H1 (cell line): Measurements from ENCODE around the gene TNFRSF13B. TPM values are rescaled to one million over a fixed set of nuclear protein-coding genes. Genes with fewer than 3 reads are reported as not detected.

ENCODE experiments used
- CTCF ChIA-PET: fragments of 300-600 bp; sonication (Branson Sonifier 250); formaldehyde crosslinking; loops from one replicate; lab custom pipeline; 2021; ENCODE audit not compliant: partially characterized antibody; lab: Charles Lee
- POLR2A ChIA-PET: fragments of 300-600 bp; sonication (Branson Sonifier 250); formaldehyde crosslinking; loops from one replicate; lab custom pipeline; 2021; ENCODE audit warnings: inconsistent platforms; ENCODE audit not compliant: partially characterized antibody; lab: Charles Lee
- DNase-seq, 2 experiments: peaks; one replicate each; pipeline versions ENCODE4 v3.0.0 to v3.0.0-alpha.2; 2010 to 2022; ENCODE audit warnings: low spot score in 2 of 2, low read depth in 1 of 2, mixed read lengths in 1 of 2
- FAIRE-seq: peaks from 2 replicates; lab custom pipeline; 2011; peaks lifted over from hg19 to GRCh38; lab: Jason Lieb, UNC
- H2AFZ ChIP-seq: 2 replicates; pipeline ENCODE4 v1.8.1; 2012; ENCODE audit warnings: low read length, inconsistent platforms
- H2AK5ac ChIP-seq: 2 replicates; pipeline ENCODE4 v1.6.1; 2013; ENCODE audit warnings: low read depth, low read length
- H2BK120ac ChIP-seq: replicated peaks from 2 replicates; pipeline ENCODE3; 2013; ENCODE audit warnings: low read depth, low read length, inconsistent platforms
- H2BK12ac ChIP-seq: 2 replicates; pipeline ENCODE4 v1.6.1; 2013; ENCODE audit warnings: low read depth, low read length
- H2BK15ac ChIP-seq: 2 replicates; pipeline ENCODE4 v1.6.1; 2013; ENCODE audit warnings: low read length
- H2BK20ac ChIP-seq: 2 replicates; pipeline ENCODE4 v1.6.1; 2013; ENCODE audit warnings: low read length
- H2BK5ac ChIP-seq: 2 replicates; pipeline ENCODE4 v1.6.1; 2013; ENCODE audit warnings: low read depth, low read length
- H3K14ac ChIP-seq: 2 replicates; pipeline ENCODE4 v1.6.1; 2013; ENCODE audit warnings: inconsistent platforms; ENCODE audit not compliant: insufficient read length
- H3K18ac ChIP-seq: 2 replicates; pipeline ENCODE4 v1.6.1; 2013; ENCODE audit warnings: low read length; ENCODE audit errors: extremely low read depth
- H3K23ac ChIP-seq: 2 replicates; pipeline ENCODE4 v1.6.1; 2013; ENCODE audit warnings: inconsistent platforms; ENCODE audit not compliant: insufficient read length
- H3K23me2 ChIP-seq: 2 replicates; pipeline ENCODE4 v1.6.1; 2013; ENCODE audit warnings: low read depth, low read length
- H3K27ac ChIP-seq: 2 replicates; pipeline ENCODE4 v1.6.1; 2011; ENCODE audit warnings: low read depth, low read length, inconsistent platforms
- H3K27me3 ChIP-seq, 4 experiments: replicated peaks in 1 of 4; 1 replicate in 1 of 4; 2 replicates in 3 of 4; pipeline versions ENCODE4 v1.6.1 to v1.8.1; 2011 to 2013; ENCODE audit warnings: low read length in 3 of 4, mild to moderate bottlenecking in 3 of 4, inconsistent platforms in 2 of 4, mixed read lengths in 2 of 4, moderate library complexity in 1 of 4; ENCODE audit not compliant: control insufficient read depth in 3 of 4, insufficient read depth in 3 of 4; ENCODE audit errors: extremely low read depth in 1 of 4
- H3K36me3 ChIP-seq, 4 experiments: 2 replicates each; pipeline versions ENCODE4 v1.6.1 to v1.8.1; 2011 to 2013; ENCODE audit warnings: mild to moderate bottlenecking in 4 of 4, low read length in 3 of 4, moderate library complexity in 2 of 4, control low read depth in 1 of 4, inconsistent platforms in 1 of 4; ENCODE audit not compliant: insufficient read depth in 4 of 4, control insufficient read depth in 2 of 4
- H3K4ac ChIP-seq: replicated peaks from 2 replicates; pipeline ENCODE3; 2013; ENCODE audit warnings: low read length, low read depth, mixed read lengths, inconsistent platforms; ENCODE audit not compliant: insufficient read length
- H3K4me1 ChIP-seq, 4 experiments: replicated peaks in 1 of 4; 1 replicate in 1 of 4; 2 replicates in 3 of 4; pipeline versions ENCODE4 v1.6.1 to v1.8.1; 2011 to 2013; ENCODE audit warnings: low read length in 3 of 4, inconsistent platforms in 2 of 4, mixed read lengths in 1 of 4; ENCODE audit not compliant: insufficient read depth in 4 of 4, control insufficient read depth in 3 of 4
- H3K4me2 ChIP-seq, 2 experiments: 2 replicates each; pipeline versions ENCODE4 v1.6.1 to v1.8.1; 2011 to 2013; ENCODE audit warnings: low read depth in 2 of 2, low read length in 2 of 2, control low read depth in 1 of 2, inconsistent platforms in 1 of 2, mild to moderate bottlenecking in 1 of 2; ENCODE audit not compliant: insufficient read depth in 1 of 2
- H3K4me3 ChIP-seq, 4 experiments: fragments of 200-600, 300-600 bp in 1 of 4; sonication (generic), shearing (Covaris generic), sonication (Bioruptor Twin) in 1 of 4; 2 replicates each; pipeline versions ENCODE4 v1.5.1 to v1.8.1; 2011 to 2016; ENCODE audit warnings: low read length in 4 of 4, low read depth in 3 of 4, control low read depth in 2 of 4, inconsistent platforms in 2 of 4, mild to moderate bottlenecking in 2 of 4, mixed read lengths in 1 of 4, moderate library complexity in 1 of 4; ENCODE audit not compliant: insufficient read depth in 2 of 4; ENCODE audit errors: extremely low read depth in 1 of 4
- H3K56ac ChIP-seq: replicated peaks from 2 replicates; pipeline ENCODE3; 2013; ENCODE audit warnings: low read depth, mild to moderate bottlenecking, mixed read lengths, low read length, inconsistent platforms; ENCODE audit not compliant: insufficient read length
- H3K79me1 ChIP-seq: 2 replicates; pipeline ENCODE4 v1.6.1; 2013; ENCODE audit warnings: low read depth, low read length, control low read depth
- H3K79me2 ChIP-seq, 2 experiments: 2 replicates each; pipeline versions ENCODE4 v1.6.1 to v1.8.1; 2012 to 2013; ENCODE audit warnings: low read length in 2 of 2, mild to moderate bottlenecking in 2 of 2, inconsistent platforms in 1 of 2; ENCODE audit not compliant: insufficient read depth in 2 of 2, control insufficient read depth in 1 of 2
- H3K9ac ChIP-seq, 4 experiments: replicated peaks in 1 of 4; 1 replicate in 1 of 4; 2 replicates in 3 of 4; pipeline versions ENCODE4 v1.6.1 to v1.8.1; 2011 to 2013; ENCODE audit warnings: low read depth in 3 of 4, low read length in 3 of 4, control low read depth in 2 of 4, mild to moderate bottlenecking in 2 of 4, moderate library complexity in 2 of 4, inconsistent platforms in 1 of 4; ENCODE audit errors: extremely low read depth in 1 of 4
- H3K9me3 ChIP-seq, 2 experiments: 2 replicates each; pipeline versions ENCODE4 v1.6.1 to v1.8.1; 2012 to 2013; ENCODE audit warnings: mild to moderate bottlenecking in 2 of 2, moderate library complexity in 2 of 2, control low read depth in 1 of 2, inconsistent platforms in 1 of 2, low read depth in 1 of 2, low read length in 1 of 2, mixed read lengths in 1 of 2; ENCODE audit not compliant: insufficient read depth in 2 of 2
- H4K20me1 ChIP-seq, 2 experiments: replicated peaks in 1 of 2; 2 replicates each; pipeline versions ENCODE3 to v1.8.1; 2011 to 2013; ENCODE audit warnings: inconsistent platforms in 2 of 2, low read length in 2 of 2, mild to moderate bottlenecking in 1 of 2; ENCODE audit not compliant: insufficient read depth in 2 of 2, control insufficient read depth in 1 of 2
- H4K5ac ChIP-seq: 2 replicates; pipeline ENCODE4 v1.6.1; 2013; ENCODE audit warnings: low read length, low read depth, mixed read lengths, inconsistent platforms; ENCODE audit not compliant: insufficient read length
- H4K8ac ChIP-seq: 2 replicates; pipeline ENCODE4 v1.8.0; 2013; ENCODE audit warnings: mild to moderate bottlenecking, moderate library complexity, low read length, inconsistent platforms; ENCODE audit not compliant: insufficient read depth; ENCODE audit errors: extremely low read depth
- H4K91ac ChIP-seq: replicated peaks from 2 replicates; pipeline ENCODE3; 2013; ENCODE audit warnings: low read length, mixed read lengths, inconsistent platforms; ENCODE audit not compliant: insufficient read length
- ATF3 ChIP-seq: IDR thresholded peaks from 2 replicates; pipeline ENCODE4 v1.6.1; 2011; ENCODE audit warnings: low read depth, mild to moderate bottlenecking, low read length; ENCODE audit not compliant: insufficient read depth
- BACH1 ChIP-seq: IDR thresholded peaks from 2 replicates; pipeline ENCODE4 v1.6.1; 2012; ENCODE audit warnings: low read length, improper control_type of control experiment
- BCL11A ChIP-seq, 2 experiments: IDR thresholded peaks; one replicate each; pipeline ENCODE4 v1.6.1; 2011; ENCODE audit warnings: low read depth in 2 of 2, low read length in 2 of 2, mild to moderate bottlenecking in 2 of 2
- CEBPB ChIP-seq: IDR thresholded peaks from 2 replicates; pipeline ENCODE4 v1.6.1; 2012; ENCODE audit warnings: low read depth, low read length
- JUN ChIP-seq: IDR thresholded peaks from 2 replicates; pipeline ENCODE4 v1.6.1; 2011; ENCODE audit warnings: low read depth, mild to moderate bottlenecking, improper control_type of control experiment, low read length
- SAP30 ChIP-seq: fragments of 300-600 bp; sonication (generic); IDR thresholded peaks from 2 replicates; pipeline ENCODE4 v1.7.1; 2012; ENCODE audit warnings: low read length, moderate library complexity, mild to moderate bottlenecking, inconsistent platforms; ENCODE audit not compliant: insufficient read depth, insufficient replicate concordance
- SIN3A ChIP-seq, 2 experiments: IDR thresholded peaks in 1 of 2; conservative IDR thresholded peaks in 1 of 2; 2 replicates each; pipeline ENCODE4 v1.6.1; 2011 to 2012; ENCODE audit warnings: low read length in 2 of 2, improper control_type of control experiment in 1 of 2, low read depth in 1 of 2, mild to moderate bottlenecking in 1 of 2
- SP2 ChIP-seq: IDR thresholded peaks from 2 replicates; pipeline ENCODE4 v1.6.1; 2012; ENCODE audit warnings: mild to moderate bottlenecking, low read length, inconsistent platforms
- SUZ12 ChIP-seq: fragments of 200-600 bp; sonication (generic); IDR thresholded peaks from 2 replicates; pipeline ENCODE4 v1.6.1; 2012; ENCODE audit warnings: mild to moderate bottlenecking, inconsistent platforms, low read length, moderate library complexity, mixed read lengths
- TBP ChIP-seq: IDR thresholded peaks from 2 replicates; pipeline ENCODE4 v1.6.1; 2011; ENCODE audit warnings: low read depth, low read length, improper control_type of control experiment
- USF2 ChIP-seq: IDR thresholded peaks from 2 replicates; pipeline ENCODE4 v1.6.1; 2011; ENCODE audit warnings: low read length, improper control_type of control experiment
- YY1 ChIP-seq: IDR thresholded peaks from 2 replicates; pipeline ENCODE4 v1.6.1; 2011; ENCODE audit warnings: low read depth, mild to moderate bottlenecking, low read length
- WGBS, 2 experiments: shearing (Covaris generic) in 1 of 2; methylation state at CpG; one replicate each; pipeline versions ENCODE4 v1.1.6 to v1.1.7; 2013 to 2015; ENCODE audit warnings: low lambda C conversion rate in 2 of 2, mixed read lengths in 2 of 2, inconsistent platforms in 1 of 2, low coverage in 1 of 2, missing lambda C conversion rate in 1 of 2; ENCODE audit not compliant: insufficient replicate concordance in 2 of 2, insufficient coverage in 1 of 2, insufficient read length in 1 of 2; ENCODE audit errors: extremely low coverage in 1 of 2, missing lambda C conversion rate in 1 of 2; 5-methylcytosine and 5-hydroxymethylcytosine counted together
- polyA plus RNA-seq, 7 experiments: library from polyadenylated mRNA; depleted of rRNA in 3 of 7; stranded (reverse) in 5 of 7; unstranded in 2 of 7; fragments of >200 nt in 5 of 7; fragments of 200-250 nt in 2 of 7; gene quantifications; 1 replicate in 5 of 7; 2 replicates in 1 of 7; 4 replicates in 1 of 7; pipeline versions ENCODE4 v1.2.1 to v1.2.3, GENCODE V29; 2011 to 2013; ENCODE audit warnings: missing spikeins in 2 of 7, mixed read lengths in 2 of 7
- total RNA-seq: library from RNA; stranded (reverse); fragmentation: NEBNext Ultra II Directional; extraction: Animal tissue kit (Norgen Biotek cat#: 25700); gene quantifications from 2 replicates; pipeline ENCODE4 v1.2.1, GENCODE V29; 2021

The TNFRSF13B gene
- total and polyA plus RNA-seq, 2 of the 8 experiments (the other 6 are each of a cell fraction or from before 2014, with no cell fraction given) = not detected

GRCh38 chr17:16939606-16940115, 32.3 kb downstream of the TNFRSF13B start:
- Histone ChIP-seq H3K9ac (no peak overlapping the region), H2AFZ (no peak overlapping the region; the same call in 1 of the 2 replicates), H3K79me2 (no peaks in the 10 kb centered on the region), H3K56ac (no peak overlapping the region), H2BK5ac (0 out of 2 replicates have a peak overlapping the region, but pooled peaks have one; percentile 24), H4K8ac (no peak overlapping the region; the same call in 1 of the 2 replicates), H3K36me3 (no peaks in the 10 kb centered on the region), H3K4ac (peak overlapping the region; percentile 15), H3K27me3 (no peaks in the 10 kb centered on the region), H4K91ac (no peak overlapping the region), H4K20me1 (no peaks in the 10 kb centered on the region), H2BK12ac (peak overlapping the region; percentile 75; the same call in 1 of the 2 replicates), H3K4me2 (no peak overlapping the region), H2BK120ac (no peak overlapping the region), H3K27ac (no peak overlapping the region), H3K4me3 (no peak overlapping the region), H3K14ac (no peak overlapping the region), H3K18ac (no peak overlapping the region), H3K9me3 (no peaks in the 10 kb centered on the region), H4K5ac (no peak overlapping the region), H3K23ac (no peak overlapping the region), H3K4me1 (peaks cover 1 to 14% (median 5%) of the 10 kb centered on the region in 4 experiments; a peak in 5 of 7 replicates), H3K23me2 (no peaks in the 10 kb centered on the region), H2BK15ac (no peak overlapping the region; the same call in 1 of the 2 replicates), H2BK20ac (no peak overlapping the region), H3K79me1 (no peaks in the 10 kb centered on the region), H2AK5ac (no peak overlapping the region)
- ChIA-PET CTCF (interaction anchor here (1.2 to 2.4 kb wide), 2 partner anchors 50 to 54 kb away, joined by 3 to 15 read pairs; no protein-coding TSS in a partner anchor), POLR2A (no interaction called here)
- DNase-seq (no peak), FAIRE-seq (no peak)
- WGBS, 2 experiments = 90% methylated on average over 19 of the region's 21 CpGs; no CpG with 5 or more reads in 1 of the 2 experiments
- TF ChIP-seq SUZ12 = no peak
- TF ChIP-seq BACH1 = no peak
- TF ChIP-seq TBP = no peak
- no peak for TF ChIP-seq ATF3
- no peak for TF ChIP-seq USF2
- TF ChIP-seq CEBPB = no peak
- no peak for TF ChIP-seq SP2
- no peak for TF ChIP-seq SIN3A (conservative IDR thresholded peaks at IDR 0.05 in 1 of 2, IDR thresholded peaks at IDR 0.05 in 1 of 2; ENCODE audit: low read depth in 1 of 2, low read length in 2 of 2)
- no peak for TF ChIP-seq YY1
- no peak for TF ChIP-seq BCL11A (IDR thresholded peaks at IDR 0.05; ENCODE audit: low read depth in 2 of 2, low read length in 2 of 2)
- TF ChIP-seq JUN = no peak
- no peak for TF ChIP-seq SAP30
